ENCODE data around the gene ASXL1.
"Not testable (repeated sequence)": the region's sequence is repeated elsewhere in the genome, so short reads cannot be mapped to it uniquely, and the experiment has no call there.

Gene ASXL1

GRCh38 chr20:32461836-32462600 is 103.9 kb downstream of the ASXL1 start:
- Histone ChIP-seq H3K4me1 (ENCODE audit: control insufficient read depth, insufficient read depth, low read length) (peaks cover 7% of the 10 kb centered on the region), H3K27me3 (ENCODE audit: control insufficient read depth, insufficient read depth, low read length) (no peaks in the 10 kb centered on the region), H3K9me3 (ENCODE audit: control insufficient read depth, insufficient read depth, low read length) (no peaks in the 10 kb centered on the region), H3K4me3 (ENCODE audit: low read depth, low read length) (no peak overlapping the region), H3K36me3 (ENCODE audit: control insufficient read depth, insufficient read depth, low read length) (no peaks in the 10 kb centered on the region), H3K9ac (ENCODE audit: low read depth, low read length) (no peak overlapping the region)

GRCh38 chr20:32462900-32463641 is 104.9 kb downstream of the ASXL1 start:
- Histone ChIP-seq H3K4me3 (ENCODE audit: low read depth, low read length) (no peak overlapping the region), H3K27me3 (ENCODE audit: control insufficient read depth, insufficient read depth, low read length) (no peaks in the 10 kb centered on the region), H3K9ac (ENCODE audit: low read depth, low read length) (no peak overlapping the region), H3K36me3 (ENCODE audit: control insufficient read depth, insufficient read depth, low read length) (no peaks in the 10 kb centered on the region), H3K4me1 (ENCODE audit: control insufficient read depth, insufficient read depth, low read length) (peaks cover 4% of the 10 kb centered on the region), H3K9me3 (ENCODE audit: control insufficient read depth, insufficient read depth, low read length) (no peaks in the 10 kb centered on the region)

- no peak overlapping the region for H3K4me3 ChIP-seq (ENCODE audit: low read depth, low read length)
- peak overlapping the region; percentile 24 for H3K9ac ChIP-seq (ENCODE audit: low read depth, low read length)
- H3K36me3 ChIP-seq (ENCODE audit: control insufficient read depth, insufficient read depth, low read length) = no peaks in the 10 kb centered on the region
- no peaks in the 10 kb centered on the region for H3K27me3 ChIP-seq (ENCODE audit: control insufficient read depth, insufficient read depth, low read length)
- no peaks in the 10 kb centered on the region for H3K9me3 ChIP-seq (ENCODE audit: control insufficient read depth, insufficient read depth, low read length)
- H3K4me1 ChIP-seq (ENCODE audit: control insufficient read depth, insufficient read depth, low read length) = peaks cover 4% of the 10 kb centered on the region
Observed at GRCh38 chr20:32463642-32464400, 105.7 kb downstream of the ASXL1 start.

GRCh38 chr20:32464401-32465091 is 106.4 kb downstream of the ASXL1 start:
- H3K9me3 ChIP-seq (ENCODE audit: control insufficient read depth, insufficient read depth, low read length) = no peaks in the 10 kb centered on the region
- no peaks in the 10 kb centered on the region for H3K36me3 ChIP-seq (ENCODE audit: control insufficient read depth, insufficient read depth, low read length)
- H3K27me3 ChIP-seq (ENCODE audit: control insufficient read depth, insufficient read depth, low read length) = no peaks in the 10 kb centered on the region
- no peak overlapping the region for H3K4me3 ChIP-seq (ENCODE audit: low read depth, low read length)
- no peak overlapping the region for H3K9ac ChIP-seq (ENCODE audit: low read depth, low read length)
- peaks cover 4% of the 10 kb centered on the region for H3K4me1 ChIP-seq (ENCODE audit: control insufficient read depth, insufficient read depth, low read length)

GRCh38 chr20:32465092-32465900 is 107.2 kb downstream of the ASXL1 start:
- Histone ChIP-seq H3K4me1 (ENCODE audit: control insufficient read depth, insufficient read depth, low read length) (peaks cover 4% of the 10 kb centered on the region), H3K9me3 (ENCODE audit: control insufficient read depth, insufficient read depth, low read length) (no peaks in the 10 kb centered on the region), H3K27me3 (ENCODE audit: control insufficient read depth, insufficient read depth, low read length) (no peaks in the 10 kb centered on the region), H3K36me3 (ENCODE audit: control insufficient read depth, insufficient read depth, low read length) (peaks cover 5% of the 10 kb centered on the region), H3K9ac (ENCODE audit: low read depth, low read length) (peak overlapping the region; percentile 24), H3K4me3 (ENCODE audit: low read depth, low read length) (no peak overlapping the region)

GRCh38 chr20:32465901-32466675 is 108.0 kb downstream of the ASXL1 start:
- H3K4me3 ChIP-seq (ENCODE audit: low read depth, low read length); H3K9ac ChIP-seq (ENCODE audit: low read depth, low read length); H3K9me3 ChIP-seq (ENCODE audit: control insufficient read depth, insufficient read depth, low read length); H3K27me3 ChIP-seq (ENCODE audit: control insufficient read depth, insufficient read depth, low read length); H3K36me3 ChIP-seq (ENCODE audit: control insufficient read depth, insufficient read depth, low read length); H3K4me1 ChIP-seq (ENCODE audit: control insufficient read depth, insufficient read depth, low read length): not testable (repeated sequence)

- Histone ChIP-seq H3K4me1 (ENCODE audit: control insufficient read depth, insufficient read depth, low read length) (peaks cover 4% of the 10 kb centered on the region), H3K9ac (ENCODE audit: low read depth, low read length) (peak overlapping the region; percentile 37), H3K9me3 (ENCODE audit: control insufficient read depth, insufficient read depth, low read length) (no peaks in the 10 kb centered on the region), H3K4me3 (ENCODE audit: low read depth, low read length) (no peak overlapping the region), H3K36me3 (ENCODE audit: control insufficient read depth, insufficient read depth, low read length) (peaks cover 13% of the 10 kb centered on the region), H3K27me3 (ENCODE audit: control insufficient read depth, insufficient read depth, low read length) (no peaks in the 10 kb centered on the region)
Observed at GRCh38 chr20:32466739-32467505, 108.8 kb downstream of the ASXL1 start.

- peaks cover 4% of the 10 kb centered on the region for H3K4me1 ChIP-seq (ENCODE audit: control insufficient read depth, insufficient read depth, low read length)
Observed at GRCh38 chr20:32467506-32468312, 109.6 kb downstream of the ASXL1 start.

GRCh38 chr20:32468313-32468640 is 110.1 kb downstream of the ASXL1 start:
- Histone ChIP-seq H3K9ac (ENCODE audit: low read depth, low read length) (no peak overlapping the region), H3K4me1 (ENCODE audit: control insufficient read depth, insufficient read depth, low read length) (peaks cover 4% of the 10 kb centered on the region), H3K27me3 (ENCODE audit: control insufficient read depth, insufficient read depth, low read length) (no peaks in the 10 kb centered on the region), H3K9me3 (ENCODE audit: control insufficient read depth, insufficient read depth, low read length) (no peaks in the 10 kb centered on the region), H3K36me3 (ENCODE audit: control insufficient read depth, insufficient read depth, low read length) (peaks cover 13% of the 10 kb centered on the region), H3K4me3 (ENCODE audit: low read depth, low read length) (no peak overlapping the region)

More at GRCh38 chr20:32467506-32468312, 109.6 kb downstream of the ASXL1 start:
- Histone ChIP-seq H3K36me3 (ENCODE audit: control insufficient read depth, insufficient read depth, low read length) (peaks cover 13% of the 10 kb centered on the region), H3K9ac (ENCODE audit: low read depth, low read length) (no peak overlapping the region), H3K9me3 (ENCODE audit: control insufficient read depth, insufficient read depth, low read length) (no peaks in the 10 kb centered on the region), H3K4me3 (ENCODE audit: low read depth, low read length) (no peak overlapping the region), H3K27me3 (ENCODE audit: control insufficient read depth, insufficient read depth, low read length) (no peaks in the 10 kb centered on the region)
